ENCODE data around the gene GTF3C1. TPM values are rescaled to one million over a fixed set of nuclear protein-coding genes. Genes with fewer than 3 reads are reported as not detected.
"Not testable (repeated sequence)": the region's sequence is repeated elsewhere in the genome, so short reads cannot be mapped to it uniquely, and the experiment has no call there.

GTF3C1 gene
- total RNA-seq, 1 donor from 2014 or later: 62.2 TPM

GRCh38 chr16:27447301-27447700 is 102.4 kb downstream of the GTF3C1 start:
- Mint-ChIP-seq H3K4me1 (ENCODE audit: low read depth) (peaks cover 42% of the 10 kb centered on the region), H3K9me3 (peaks cover 13% of the 10 kb centered on the region), H3K4me3 (ENCODE audit: low read depth) (no peak overlapping the region), H3K27ac (no peak overlapping the region), H3K27me3 (ENCODE audit: low read depth) (no peaks in the 10 kb centered on the region), H3K36me3 (ENCODE audit: low read depth) (peaks cover 98% of the 10 kb centered on the region)
- intact Hi-C loops (cut with micrococcal nuclease): loop anchor here (5.0 kb wide), 1 partner anchor 40 kb away; no protein-coding TSS in a partner anchor
- no peak for DNase-seq (ENCODE audit: low spot score)

DNA sequence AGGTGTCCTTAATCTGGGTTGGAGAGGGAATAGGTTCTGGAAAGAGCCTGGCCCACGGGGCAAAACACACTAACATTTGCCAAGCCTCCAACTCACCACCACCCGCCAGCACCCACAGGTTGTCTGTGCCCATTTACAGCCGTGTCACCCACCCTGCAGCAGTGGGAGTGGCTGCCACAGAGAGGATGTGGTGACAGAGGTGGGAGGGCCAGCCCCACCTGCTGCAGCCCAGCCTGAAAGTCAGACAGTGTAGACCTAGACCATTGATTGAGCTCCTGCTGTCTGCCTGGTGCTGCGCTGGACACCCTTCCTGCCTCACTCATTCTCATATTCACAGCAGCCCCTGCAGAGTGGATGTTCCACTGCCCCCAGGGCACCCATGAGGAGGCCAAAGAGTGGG is 103.0 kb downstream of the GTF3C1 start:
- H3K27me3 Mint-ChIP-seq (ENCODE audit: low read depth): no peaks in the 10 kb centered on the region
- no peak overlapping the region for H3K4me3 Mint-ChIP-seq (ENCODE audit: low read depth)
- peak; percentile 61 for DNase-seq (ENCODE audit: low spot score)
- peak overlapping the region; percentile 43 for H3K27ac Mint-ChIP-seq
- peaks cover 97% of the 10 kb centered on the region for H3K36me3 Mint-ChIP-seq (ENCODE audit: low read depth)
- intact Hi-C loops (cut with micrococcal nuclease): loop anchor here (5.0 kb wide), 1 partner anchor 39 kb away; no protein-coding TSS in a partner anchor
- peaks cover 13% of the 10 kb centered on the region for H3K9me3 Mint-ChIP-seq
- H3K4me1 Mint-ChIP-seq (ENCODE audit: low read depth): peaks cover 38% of the 10 kb centered on the region

GRCh38 chr16:27445502-27446175 is 104.1 kb downstream of the GTF3C1 start:
- Mint-ChIP-seq H3K36me3 (ENCODE audit: low read depth) (peaks cover 99% of the 10 kb centered on the region), H3K27ac (no peak overlapping the region), H3K27me3 (ENCODE audit: low read depth) (no peaks in the 10 kb centered on the region), H3K4me1 (ENCODE audit: low read depth) (peaks cover 34% of the 10 kb centered on the region), H3K9me3 (peaks cover 13% of the 10 kb centered on the region), H3K4me3 (ENCODE audit: low read depth) (no peak overlapping the region)
- intact Hi-C loops (cut with micrococcal nuclease): loop anchor here (5.0 kb wide), 1 partner anchor 38 kb away; no protein-coding TSS in a partner anchor
- no peak for DNase-seq (ENCODE audit: low spot score)

- no peaks in the 10 kb centered on the region for H3K27me3 Mint-ChIP-seq (ENCODE audit: low read depth)
- no peak overlapping the region for H3K4me3 Mint-ChIP-seq (ENCODE audit: low read depth)
- peaks cover 96% of the 10 kb centered on the region for H3K36me3 Mint-ChIP-seq (ENCODE audit: low read depth)
- H3K27ac Mint-ChIP-seq: no peak overlapping the region
- DNase-seq (ENCODE audit: low spot score): no peak
- H3K4me1 Mint-ChIP-seq (ENCODE audit: low read depth): peaks cover 23% of the 10 kb centered on the region
- intact Hi-C loops (cut with micrococcal nuclease): no loop called here
- peaks cover 13% of the 10 kb centered on the region for H3K9me3 Mint-ChIP-seq
Observed at GRCh38 chr16:27444470-27444869, 105.2 kb downstream of the GTF3C1 start.

- no peak overlapping the region for H3K27ac Mint-ChIP-seq
- intact Hi-C loops (cut with micrococcal nuclease): no loop called here
- peaks cover 18% of the 10 kb centered on the region for H3K4me1 Mint-ChIP-seq (ENCODE audit: low read depth)
- H3K9me3 Mint-ChIP-seq: peaks cover 13% of the 10 kb centered on the region
- no peaks in the 10 kb centered on the region for H3K27me3 Mint-ChIP-seq (ENCODE audit: low read depth)
- DNase-seq (ENCODE audit: low spot score): no peak
- H3K36me3 Mint-ChIP-seq (ENCODE audit: low read depth): peaks cover 96% of the 10 kb centered on the region
- no peak overlapping the region for H3K4me3 Mint-ChIP-seq (ENCODE audit: low read depth)
Observed at GRCh38 chr16:27444015-27444414, 105.7 kb downstream of the GTF3C1 start.

- no peaks in the 10 kb centered on the region for H3K27me3 Mint-ChIP-seq (ENCODE audit: low read depth)
- H3K4me1 Mint-ChIP-seq (ENCODE audit: low read depth): peaks cover 11% of the 10 kb centered on the region
- peaks cover 11% of the 10 kb centered on the region for H3K9me3 Mint-ChIP-seq
- H3K4me3 Mint-ChIP-seq (ENCODE audit: low read depth): no peak overlapping the region
- no peak overlapping the region for H3K27ac Mint-ChIP-seq
- intact Hi-C loops (cut with micrococcal nuclease): no loop called here
- peaks cover 96% of the 10 kb centered on the region for H3K36me3 Mint-ChIP-seq (ENCODE audit: low read depth)
- DNase-seq (ENCODE audit: low spot score): no peak
Observed at GRCh38 chr16:27441998-27442397, 107.7 kb downstream of the GTF3C1 start.

DNA sequence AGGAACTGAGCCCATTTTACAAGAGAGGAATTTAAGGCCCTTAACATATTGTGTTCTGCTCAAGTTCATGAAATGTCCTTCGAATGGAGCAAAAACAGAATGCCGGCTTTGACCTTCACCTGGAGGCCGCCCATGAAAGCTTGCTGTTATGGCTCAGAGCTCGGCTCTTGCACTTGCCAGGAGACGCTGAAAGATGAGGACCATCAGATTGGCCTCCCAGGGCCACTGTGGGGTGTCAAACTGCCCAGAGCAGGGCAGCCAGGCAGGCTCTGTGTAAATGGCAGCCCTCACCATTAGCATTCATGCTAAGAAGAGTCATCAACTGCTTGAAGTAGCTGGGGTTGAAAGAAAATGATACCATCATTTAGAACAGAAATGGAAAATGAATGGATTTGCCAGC is 108.4 kb downstream of the GTF3C1 start:
- no peak overlapping the region for H3K27ac Mint-ChIP-seq
- H3K36me3 Mint-ChIP-seq (ENCODE audit: low read depth): peaks cover 96% of the 10 kb centered on the region
- H3K27me3 Mint-ChIP-seq (ENCODE audit: low read depth): no peaks in the 10 kb centered on the region
- no peak overlapping the region for H3K4me3 Mint-ChIP-seq (ENCODE audit: low read depth)
- peaks cover 5% of the 10 kb centered on the region for H3K4me1 Mint-ChIP-seq (ENCODE audit: low read depth)
- peaks cover 8% of the 10 kb centered on the region for H3K9me3 Mint-ChIP-seq
- DNase-seq (ENCODE audit: low spot score): no peak
- intact Hi-C loops (cut with micrococcal nuclease): no loop called here

GRCh38 chr16:27439271-27440018 is 110.3 kb downstream of the GTF3C1 start:
- Mint-ChIP-seq H3K27ac (peak overlapping the region; percentile 2), H3K27me3 (ENCODE audit: low read depth) (no peaks in the 10 kb centered on the region), H3K36me3 (ENCODE audit: low read depth) (peaks cover 95% of the 10 kb centered on the region), H3K9me3 (peaks cover 8% of the 10 kb centered on the region), H3K4me3 (ENCODE audit: low read depth) (no peak overlapping the region), H3K4me1 (ENCODE audit: low read depth) (no peaks in the 10 kb centered on the region)
- intact Hi-C loops (cut with micrococcal nuclease): no loop called here
- no peak for DNase-seq (ENCODE audit: low spot score)

DNA sequence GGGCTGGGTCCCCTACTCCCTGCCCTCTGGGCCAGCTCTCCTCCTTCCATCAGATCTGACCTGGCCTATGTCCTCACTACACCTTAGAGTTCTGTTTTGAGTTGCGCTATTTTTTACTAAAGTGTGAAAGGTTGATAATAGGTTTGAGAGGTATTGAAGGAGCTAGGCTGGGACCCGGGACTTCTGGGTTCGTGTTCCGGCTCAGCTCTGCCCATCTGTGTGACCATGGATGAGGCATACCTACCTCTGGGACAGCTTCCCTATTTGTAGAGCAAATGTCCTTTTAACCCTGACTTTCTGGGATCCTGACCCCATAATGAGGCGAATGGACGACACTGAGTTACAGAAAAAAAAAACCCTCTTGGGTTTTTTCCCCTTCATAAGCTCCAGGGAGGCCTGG is 111.8 kb downstream of the GTF3C1 start:
- no peak overlapping the region for H3K27ac Mint-ChIP-seq
- H3K4me1 Mint-ChIP-seq (ENCODE audit: low read depth): peaks cover under 1% of the 10 kb centered on the region
- H3K27me3 Mint-ChIP-seq (ENCODE audit: low read depth): no peaks in the 10 kb centered on the region
- intact Hi-C loops (cut with micrococcal nuclease): no loop called here
- DNase-seq (ENCODE audit: low spot score): no peak
- H3K4me3 Mint-ChIP-seq (ENCODE audit: low read depth): no peak overlapping the region
- peaks cover 3% of the 10 kb centered on the region for H3K9me3 Mint-ChIP-seq
- peaks cover 95% of the 10 kb centered on the region for H3K36me3 Mint-ChIP-seq (ENCODE audit: low read depth)

GRCh38 chr16:27436921-27437650 is 112.6 kb downstream of the GTF3C1 start:
- no peaks in the 10 kb centered on the region for H3K27me3 Mint-ChIP-seq (ENCODE audit: low read depth)
- no peak for DNase-seq (ENCODE audit: low spot score)
- peaks cover 94% of the 10 kb centered on the region for H3K36me3 Mint-ChIP-seq (ENCODE audit: low read depth)
- peaks cover 5% of the 10 kb centered on the region for H3K4me1 Mint-ChIP-seq (ENCODE audit: low read depth)
- no peak overlapping the region for H3K4me3 Mint-ChIP-seq (ENCODE audit: low read depth)
- H3K27ac Mint-ChIP-seq: no peak overlapping the region
- intact Hi-C loops (cut with micrococcal nuclease): no loop called here
- H3K9me3 Mint-ChIP-seq: no peaks in the 10 kb centered on the region

- Mint-ChIP-seq H3K4me3 (ENCODE audit: low read depth) (no peak overlapping the region), H3K9me3 (no peaks in the 10 kb centered on the region), H3K4me1 (ENCODE audit: low read depth) (peaks cover 7% of the 10 kb centered on the region), H3K27me3 (ENCODE audit: low read depth) (no peaks in the 10 kb centered on the region), H3K36me3 (ENCODE audit: low read depth) (peaks cover 93% of the 10 kb centered on the region), H3K27ac (no peak overlapping the region)
- no peak for DNase-seq (ENCODE audit: low spot score)
- intact Hi-C loops (cut with micrococcal nuclease): no loop called here
Observed at GRCh38 chr16:27436065-27436464, 113.6 kb downstream of the GTF3C1 start.

DNA sequence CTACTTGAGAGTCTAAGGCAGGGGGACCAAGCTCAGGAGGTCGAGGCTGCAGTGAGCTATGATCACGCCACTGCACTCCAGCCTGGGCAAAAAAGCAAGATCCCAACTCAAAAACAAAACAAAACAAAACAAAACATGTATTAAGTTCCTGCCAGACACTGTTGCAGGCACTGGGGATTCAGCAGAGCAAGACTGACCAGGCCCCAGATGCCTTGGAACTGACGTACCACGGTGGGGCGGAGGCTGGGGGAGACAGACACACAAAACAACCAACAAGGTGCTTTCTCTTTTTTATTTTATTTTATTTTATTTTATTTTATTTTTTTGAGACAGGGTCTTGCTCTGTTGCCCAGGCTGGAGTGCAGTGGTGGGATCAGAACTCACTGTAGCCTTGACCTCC is 114.6 kb downstream of the GTF3C1 start:
- H3K9me3 Mint-ChIP-seq; H3K4me3 Mint-ChIP-seq (ENCODE audit: low read depth); intact Hi-C loops (cut with micrococcal nuclease); H3K27me3 Mint-ChIP-seq (ENCODE audit: low read depth); H3K27ac Mint-ChIP-seq; DNase-seq (ENCODE audit: low spot score): not testable (repeated sequence)
- H3K4me1 Mint-ChIP-seq (ENCODE audit: low read depth): peaks cover 15% of the 10 kb centered on the region
- H3K36me3 Mint-ChIP-seq (ENCODE audit: low read depth): peaks cover 94% of the 10 kb centered on the region

All from activated T-helper 2 cell treated with anti-CD3 and anti-CD28 coated beads, Interferon-gamma antibody, Interleukin-2, Interleukin-4, amounts not matched to agents 10 μg/mL and 5 μg/mL and 100 μg/mL, durations not matched to agents 14 hours and 24 hours and 36 hours (primary cell).